Spleen (tissue), 7 donors: ENCODE results near the gene AK1.

Source experiments
- CTCF ChIP-seq, 11 experiments: fragments of 200-600 bp in 7 of 11; fragments of 450-650 bp in 4 of 11; sonication (generic) in 4 of 11; IDR thresholded peaks in 8 of 11; conservative IDR thresholded peaks in 3 of 11; 1 replicate in 7 of 11; 2 replicates in 4 of 11; pipeline versions ENCODE4 v1.4.0 to v1.8.0; 2016 to 2021; ENCODE audit warnings: antibody characterized with exemption in 11 of 11, inconsistent platforms in 4 of 11, mild to moderate bottlenecking in 1 of 11
- POLR2A ChIP-seq, 3 donors: fragments of 450-650 bp; IDR thresholded peaks; one replicate each; pipeline ENCODE4 v1.5.1; 2017; ENCODE audit warnings: antibody characterized with exemption in 3 of 3, mild to moderate bottlenecking in 1 of 3
- donor health status: DM: no; HTN: no; CAD: no; lungs with moderate emphysema.
- donor health status: DM: no; HTN: no; CAD: no.
- donor health status: DM: no; HTN: no; CAD: no.

GRCh38 chr9:127847178-127847510, 30.3 kb downstream of the AK1 start:
- TF ChIP-seq POLR2A (IDR thresholded peaks at IDR 0.05) = no peak
- no peak for TF ChIP-seq CTCF (IDR thresholded peaks at IDR 0.05 in 8 of 11, conservative IDR thresholded peaks at IDR 0.05 in 3 of 11)
